ENCODE measurements around the gene SENP5. TPM values are rescaled to one million over a fixed set of nuclear protein-coding genes. Genes with fewer than 3 reads are reported as not detected.
"Not testable (repeated sequence)": the region's sequence is repeated elsewhere in the genome, so short reads cannot be mapped to it uniquely, and the experiment has no call there.

The SENP5 gene
- total RNA-seq, 1 donor from 2014 or later = 19.6 TPM

GRCh38 chr3:196874511-196875094, 6.9 kb downstream of the SENP5 start:
- DNase-seq; intact Hi-C loops (cut with micrococcal nuclease); ATAC-seq: not testable (repeated sequence)

DNA sequence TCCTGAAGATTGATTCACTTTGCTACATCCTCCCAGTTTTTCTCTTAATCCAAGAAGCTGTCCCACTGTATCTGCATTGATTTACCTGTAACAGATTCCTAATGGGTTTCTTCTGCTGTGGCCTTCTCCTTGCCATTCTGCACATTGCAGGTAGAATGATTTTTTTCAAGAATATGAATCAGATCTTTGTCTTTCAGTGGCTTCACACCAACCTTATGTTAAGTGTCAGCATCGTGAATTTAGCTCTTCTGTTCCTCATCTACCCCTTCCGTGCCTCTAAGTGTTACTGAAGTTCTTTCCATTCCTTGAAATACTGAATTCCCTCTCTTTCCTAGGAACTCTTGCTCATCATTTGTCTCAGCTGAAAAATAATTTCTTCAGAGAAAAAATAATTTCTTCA, 7.5 kb downstream of the SENP5 start:
- intact Hi-C loops (cut with micrococcal nuclease) = no loop called here
- DNase-seq = no peak
- ATAC-seq = no peak

DNA sequence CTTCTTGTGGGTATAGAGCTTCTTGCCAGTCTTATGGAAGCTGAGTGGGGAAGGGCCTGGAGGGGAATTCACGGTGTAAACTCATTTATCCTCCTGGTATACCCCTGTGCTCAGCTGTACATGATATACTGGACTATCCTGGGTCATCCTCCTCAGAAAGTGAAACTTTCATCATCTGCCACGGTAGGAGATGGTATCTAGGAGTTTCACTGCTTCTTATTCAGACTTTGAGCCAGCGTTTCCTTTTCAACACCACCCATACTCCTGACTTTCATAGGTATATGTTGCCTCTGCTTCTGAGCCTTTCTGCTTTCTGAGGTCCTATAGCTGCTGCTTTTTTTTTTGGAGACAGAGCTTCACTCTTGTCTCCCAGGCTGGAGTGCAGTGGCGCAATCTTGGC, 15.6 kb downstream of the SENP5 start:
- ATAC-seq (no peak), DNase-seq (no peak)
- intact Hi-C loops (cut with micrococcal nuclease) = no loop called here

DNA sequence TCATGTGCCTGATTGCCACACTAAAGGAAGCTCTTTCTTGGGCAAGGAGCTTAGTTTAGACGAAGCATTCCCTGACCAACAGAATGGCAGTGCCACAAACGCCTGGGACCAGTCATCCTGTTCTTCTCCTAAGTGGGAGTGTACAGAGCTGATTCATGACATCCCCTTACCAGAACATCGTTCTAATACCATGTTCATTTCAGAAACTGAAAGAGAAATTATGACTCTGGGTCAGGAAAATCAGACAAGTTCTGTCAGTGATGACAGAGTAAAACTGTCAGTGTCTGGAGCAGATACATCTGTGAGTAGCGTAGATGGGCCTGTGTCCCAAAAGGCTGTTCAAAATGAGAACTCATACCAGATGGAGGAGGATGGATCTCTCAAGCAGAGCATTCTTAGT, 18.4 kb downstream of the SENP5 start:
- ATAC-seq (no peak), DNase-seq (no peak)
- intact Hi-C loops (cut with micrococcal nuclease) = no loop called here

GRCh38 chr3:196889844-196890708, 22.4 kb downstream of the SENP5 start:
- intact Hi-C loops (cut with micrococcal nuclease) = no loop called here
- ATAC-seq = peak; percentile 68
- DNase-seq = no peak

DNA sequence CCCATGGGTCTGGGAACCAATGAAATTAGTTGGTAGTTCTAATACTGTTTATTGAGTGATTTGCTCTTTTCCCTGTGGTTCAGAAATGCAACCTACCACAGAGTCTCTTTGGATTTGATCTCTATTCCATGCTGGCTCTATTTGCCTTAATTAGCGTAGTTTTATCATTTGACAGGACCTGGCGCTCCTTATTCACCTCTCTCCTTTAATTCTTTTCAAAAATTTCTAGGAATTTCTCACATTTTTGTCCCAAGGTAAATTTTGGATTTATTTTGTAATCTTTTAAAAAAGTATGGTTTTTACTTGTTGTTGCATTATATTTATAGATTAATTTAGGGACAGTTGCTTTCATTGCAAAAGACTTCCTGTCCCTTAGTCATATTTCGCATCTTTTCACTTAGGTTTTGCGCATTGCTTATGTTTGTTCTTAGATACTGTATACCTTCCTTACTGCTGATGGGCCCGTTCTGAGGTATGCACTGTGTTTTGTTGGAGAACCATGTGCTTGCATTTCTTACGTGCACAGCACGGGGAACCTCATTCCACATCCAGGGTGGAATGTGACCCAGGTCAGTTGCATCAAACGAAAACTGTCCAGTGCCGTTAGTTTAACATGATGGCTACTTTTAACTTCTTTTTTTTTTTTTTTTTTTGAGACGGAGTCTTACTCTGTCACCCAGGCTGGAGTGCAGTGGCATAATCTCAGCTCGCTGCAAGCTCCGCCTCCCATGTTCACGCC, 27.0 kb downstream of the SENP5 start:
- DNase-seq = no peak
- intact Hi-C loops (cut with micrococcal nuclease) = no loop called here
- ATAC-seq = no peak

DNA sequence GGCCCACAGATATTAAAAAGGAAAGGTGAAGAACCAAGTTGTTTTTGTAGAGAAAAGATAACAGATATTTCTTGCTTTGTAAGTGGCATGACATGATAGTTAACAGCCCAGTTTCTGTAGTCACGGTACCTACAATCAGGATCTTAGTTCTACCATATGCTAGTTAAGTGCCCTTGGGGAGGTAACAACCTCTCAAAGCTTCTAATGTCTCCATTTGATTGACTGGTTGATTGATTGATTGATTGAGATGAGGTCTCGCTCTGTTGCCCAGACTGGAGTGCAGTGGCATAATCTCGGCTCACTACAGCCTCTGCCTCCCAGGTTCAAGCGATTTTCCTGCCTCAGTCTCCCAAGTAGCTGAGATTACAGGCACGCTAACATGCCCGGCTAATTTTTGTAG, 28.5 kb downstream of the SENP5 start:
- intact Hi-C loops (cut with micrococcal nuclease) = no loop called here
- no peak for ATAC-seq

GRCh38 chr3:196901768-196902167, 34.0 kb downstream of the SENP5 start:
- intact Hi-C loops (cut with micrococcal nuclease) = no loop called here
- ATAC-seq (no peak), DNase-seq (no peak)

More for the DNA sequence above, 28.5 kb downstream of the SENP5 start:
- no peak for DNase-seq

DNA sequence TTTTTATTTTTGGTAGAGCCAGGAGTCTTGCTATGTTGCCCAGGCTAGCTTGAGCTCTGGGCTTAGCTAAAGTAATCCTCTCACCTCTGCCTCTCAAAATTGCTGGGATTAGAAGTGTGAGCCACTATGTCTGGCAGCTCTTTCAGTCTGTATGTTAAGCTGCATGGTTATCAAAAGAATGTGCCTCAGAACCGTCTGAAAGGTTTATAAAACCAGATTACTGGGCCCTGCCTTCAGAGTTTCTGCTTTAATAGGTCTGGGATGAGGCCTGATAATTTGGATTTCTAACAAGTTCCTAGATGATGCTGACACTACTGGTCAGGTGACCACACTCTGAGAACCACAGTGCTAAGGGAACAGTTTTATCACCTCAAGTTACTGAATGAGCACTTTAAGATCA, 34.6 kb downstream of the SENP5 start:
- DNase-seq = no peak
- intact Hi-C loops (cut with micrococcal nuclease) = no loop called here
- no peak for ATAC-seq

- intact Hi-C loops (cut with micrococcal nuclease) = no loop called here
- no peak for DNase-seq
- no peak for ATAC-seq
These were observed 36.0 kb downstream of the SENP5 start for GRCh38 chr3:196903740-196904139.

DNA sequence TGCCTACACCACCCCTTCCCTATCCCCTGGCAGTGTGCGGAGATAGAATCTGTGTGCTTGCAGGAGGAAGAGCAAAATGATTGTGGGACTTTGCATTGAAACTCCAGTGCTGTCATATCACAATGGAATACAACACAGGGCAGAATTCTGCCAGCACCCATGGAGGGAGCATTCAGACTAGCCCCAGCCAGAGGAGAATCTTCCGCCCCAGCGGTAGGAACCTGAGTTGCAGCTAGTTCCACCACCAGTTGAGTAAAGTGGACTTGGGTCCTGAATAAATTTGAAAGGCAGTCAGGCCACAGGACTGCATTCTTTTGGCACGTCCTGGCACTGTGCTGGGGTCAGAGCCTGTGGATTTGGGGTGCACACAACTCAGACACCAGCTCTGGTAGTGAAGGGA, 47.1 kb downstream of the SENP5 start:
- ATAC-seq = no peak
- intact Hi-C loops (cut with micrococcal nuclease) = no loop called here
- DNase-seq = no peak

- intact Hi-C loops (cut with micrococcal nuclease) = no loop called here
- no peak for ATAC-seq
- no peak for DNase-seq
These were observed 47.7 kb downstream of the SENP5 start for GRCh38 chr3:196915375-196915774.

DNA sequence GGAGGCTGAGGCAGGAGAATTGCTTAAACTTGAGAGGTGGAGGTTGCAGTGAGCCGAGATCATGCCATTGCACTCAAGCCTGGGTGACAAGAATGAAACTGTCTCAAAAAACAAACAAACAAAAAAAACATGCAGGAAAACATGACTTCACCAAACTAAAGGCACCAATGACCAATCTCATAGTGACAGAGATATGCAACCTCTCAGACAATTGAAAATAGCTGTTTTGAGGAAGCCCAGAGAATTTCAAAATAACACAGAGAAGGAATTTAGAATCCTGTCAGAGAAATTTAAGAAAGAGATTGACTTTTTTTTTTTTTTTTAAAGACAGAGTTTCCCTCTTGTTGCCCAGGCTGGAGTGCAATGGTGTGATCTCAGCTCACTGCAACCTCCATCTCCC, 48.5 kb downstream of the SENP5 start:
- ATAC-seq = no peak
- DNase-seq = no peak

DNA sequence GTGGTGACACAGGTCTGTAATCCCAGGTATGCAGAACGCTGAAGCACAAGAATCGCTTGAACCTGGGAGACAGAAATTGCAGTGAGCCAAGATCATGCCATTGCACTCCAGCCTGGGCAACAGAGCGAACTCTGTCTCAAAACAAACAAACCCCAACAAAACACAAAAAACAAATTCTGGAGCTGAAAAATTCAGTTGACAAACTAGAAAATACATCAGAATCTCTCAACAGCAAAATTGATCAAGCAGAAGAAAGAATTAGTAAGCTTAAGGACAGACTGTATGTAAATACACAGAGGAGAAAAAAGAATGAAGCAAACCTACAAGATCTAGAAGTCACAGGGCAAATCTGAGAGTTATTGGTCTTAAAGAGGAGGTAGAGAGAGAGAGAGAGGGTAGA, 49.3 kb downstream of the SENP5 start:
- DNase-seq = no peak
- intact Hi-C loops (cut with micrococcal nuclease) = no loop called here
- no peak for ATAC-seq

More for the DNA sequence above, 48.5 kb downstream of the SENP5 start:
- intact Hi-C loops (cut with micrococcal nuclease) = no loop called here

GRCh38 chr3:196918968-196919367, 51.2 kb downstream of the SENP5 start:
- no peak for ATAC-seq
- intact Hi-C loops (cut with micrococcal nuclease) = no loop called here
- DNase-seq = no peak

GRCh38 chr3:196920733-196921132, 53.0 kb downstream of the SENP5 start:
- intact Hi-C loops (cut with micrococcal nuclease) = no loop called here
- DNase-seq (no peak), ATAC-seq (no peak)

- intact Hi-C loops (cut with micrococcal nuclease) = no loop called here
- ATAC-seq (no peak), DNase-seq (no peak)
These were observed 60.1 kb downstream of the SENP5 start for GRCh38 chr3:196927571-196928453.

DNA sequence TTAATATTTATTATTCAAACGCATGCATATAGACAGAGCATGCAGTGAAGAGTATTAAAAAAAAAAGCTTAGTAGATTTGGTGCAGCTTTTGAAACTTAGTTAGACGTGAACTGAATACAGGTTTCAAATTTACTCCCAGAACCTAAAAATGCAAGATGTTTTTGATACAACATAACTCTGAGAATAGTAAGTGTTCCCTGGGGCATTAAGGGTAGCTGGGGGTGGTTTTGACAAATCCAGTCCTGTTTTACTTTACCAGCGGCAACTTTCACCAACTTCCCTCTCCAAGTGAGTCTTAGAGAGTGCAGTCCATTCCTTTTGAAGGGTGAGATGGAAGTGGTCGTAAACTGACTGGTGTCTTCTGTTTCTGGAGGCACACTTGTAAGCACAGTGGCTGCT, 63.4 kb downstream of the SENP5 start:
- ATAC-seq (no peak), DNase-seq (no peak)
- intact Hi-C loops (cut with micrococcal nuclease) = no loop called here

GRCh38 chr3:196931828-196932587, 64.3 kb downstream of the SENP5 start:
- no peak for ATAC-seq
- intact Hi-C loops (cut with micrococcal nuclease) = no loop called here

More at GRCh38 chr3:196931828-196932587, 64.3 kb downstream of the SENP5 start:
- no peak for DNase-seq

All from left ventricle myocardium superior (tissue), 1 donor.